HG03175 (cell line): ENCODE results near the gene FARSA.
"Not testable (repeated sequence)": the region's sequence is repeated elsewhere in the genome, so short reads cannot be mapped to it uniquely, and the experiment has no call there.

ENCODE experiments used
- ATAC-seq: cut with Tn5 transposase; IDR thresholded peaks from one replicate; pipeline ENCODE4 v1.9.1; 2021; ENCODE audit warnings: mild to moderate bottlenecking, moderate library complexity; ENCODE audit not compliant: unreplicated experiment

The FARSA gene

DNA sequence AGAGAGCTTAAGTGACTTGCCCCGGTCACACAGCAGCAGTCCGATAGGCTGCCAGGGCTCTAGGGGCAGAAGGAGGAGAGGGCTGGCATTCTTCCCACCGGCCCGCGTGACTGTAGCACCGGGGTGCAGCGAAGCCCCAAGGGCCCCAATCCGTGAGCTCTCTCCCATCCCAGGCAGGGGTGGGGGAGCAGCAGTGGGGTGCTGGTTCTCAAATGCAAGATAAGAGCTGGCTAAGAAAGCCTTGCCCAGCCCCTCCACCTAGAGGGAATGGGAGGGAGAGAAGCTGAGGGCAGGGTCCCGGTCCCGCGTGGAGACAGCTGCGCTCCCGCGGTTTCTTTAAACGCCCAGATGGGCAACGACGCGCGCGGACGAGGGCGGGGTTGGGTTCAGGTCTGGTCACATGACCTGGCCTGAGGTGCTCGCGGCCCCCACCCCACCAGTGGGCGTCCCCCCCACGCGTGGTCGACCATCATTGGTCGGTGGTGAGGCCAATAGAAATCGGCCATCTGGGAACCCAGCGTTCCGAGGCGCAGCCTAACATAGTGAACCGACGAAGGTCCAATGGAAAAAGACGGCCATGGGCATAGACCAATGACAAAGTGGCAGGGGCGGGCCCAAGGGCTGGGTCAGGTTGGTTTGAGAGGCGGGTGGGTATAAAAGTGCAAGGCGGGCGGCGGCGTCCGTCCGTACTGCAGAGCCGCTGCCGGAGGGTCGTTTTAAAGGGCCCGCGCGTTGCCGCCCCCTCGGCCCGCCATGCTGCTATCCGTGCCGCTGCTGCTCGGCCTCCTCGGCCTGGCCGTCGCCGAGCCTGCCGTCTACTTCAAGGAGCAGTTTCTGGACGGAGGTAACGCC, 4.6 kb upstream of the FARSA start, which contains the start of gene CALR:
TSS of gene CALR (plus strand) at position 683 of the 852 bp plus-strand sequence. CDS start at position 754, 71 bp downstream.
- peak; percentile 88 for ATAC-seq

DNA sequence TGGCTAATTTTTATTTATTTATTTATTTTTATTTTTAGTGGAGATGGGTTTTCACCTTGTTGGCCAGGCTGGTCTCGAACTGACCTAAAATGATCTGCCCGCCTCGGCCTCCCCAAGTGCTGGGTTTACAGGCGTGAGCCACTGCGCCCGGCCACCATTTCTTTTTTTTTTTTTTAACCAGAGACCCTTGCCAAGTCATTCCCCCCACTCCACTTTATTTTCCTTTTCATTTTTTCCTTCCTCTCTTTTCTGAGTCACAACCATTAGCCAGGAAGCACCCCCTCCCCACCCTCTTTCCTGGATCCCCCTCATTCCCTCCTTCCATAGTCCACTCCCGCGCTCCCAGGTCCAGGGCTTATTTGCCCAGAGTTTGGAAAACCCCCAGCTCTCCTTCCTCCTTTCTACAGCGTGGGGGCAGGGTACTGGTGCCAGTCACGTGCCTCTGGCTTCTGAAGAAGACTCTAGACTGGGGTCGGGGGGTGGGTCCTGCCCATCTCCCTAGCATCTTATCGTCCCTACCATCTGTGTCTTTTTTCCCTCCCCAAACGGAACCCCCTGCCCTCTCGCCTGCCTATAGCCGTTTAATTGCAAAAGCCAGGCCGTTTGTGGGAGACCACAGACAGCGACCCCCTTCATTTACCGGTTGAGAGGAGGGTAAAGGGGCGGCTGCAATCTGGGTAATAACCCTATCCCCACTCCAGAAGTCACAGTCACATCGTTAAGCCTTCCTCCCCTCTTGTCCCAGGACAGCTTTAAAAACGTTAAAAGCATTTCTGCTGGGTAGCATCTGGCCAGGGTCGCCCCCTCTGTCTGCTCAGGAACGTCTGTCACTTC, 3.8 kb upstream of the FARSA start:
- ATAC-seq = no peak

DNA sequence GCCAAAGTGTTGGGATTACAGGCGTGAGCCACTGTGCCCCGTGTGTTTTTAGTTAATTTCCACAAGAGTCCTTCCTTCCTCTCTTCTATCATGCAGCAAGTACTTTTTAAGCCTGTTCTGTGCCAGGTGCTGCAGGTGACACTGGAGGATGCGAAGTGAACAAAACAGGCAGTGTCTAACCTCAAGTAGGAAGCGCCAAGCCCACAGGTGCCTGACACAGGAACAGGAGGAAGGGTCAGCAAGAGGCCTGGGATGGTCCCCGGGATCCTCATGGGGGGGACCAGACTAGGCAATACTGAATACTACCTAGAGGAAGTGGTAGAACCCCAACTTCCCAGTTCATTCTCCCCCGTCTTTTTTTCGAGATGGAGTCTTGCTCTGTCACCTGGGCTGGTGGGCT, 3.1 kb upstream of the FARSA start:
- no peak for ATAC-seq

DNA sequence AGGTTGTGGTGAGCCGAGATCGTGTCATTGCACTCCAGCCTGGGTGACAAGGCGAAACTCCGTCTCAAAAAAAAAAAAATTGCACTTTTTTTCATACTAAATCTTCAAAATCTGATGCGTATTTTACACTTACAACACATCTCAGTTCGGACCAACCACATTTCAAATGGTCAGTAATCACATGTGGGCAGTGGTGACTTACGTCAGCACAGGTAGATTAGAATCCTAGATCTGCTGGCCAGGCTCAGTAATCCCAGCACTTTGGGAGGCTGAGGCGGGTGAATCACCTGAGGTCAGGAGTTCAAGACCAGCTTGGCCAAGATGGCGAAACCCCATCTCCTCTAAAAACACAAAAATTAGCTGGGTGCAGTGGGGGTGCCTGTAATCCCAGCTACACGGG, 1.6 kb upstream of the FARSA start:
- no peak for ATAC-seq

DNA sequence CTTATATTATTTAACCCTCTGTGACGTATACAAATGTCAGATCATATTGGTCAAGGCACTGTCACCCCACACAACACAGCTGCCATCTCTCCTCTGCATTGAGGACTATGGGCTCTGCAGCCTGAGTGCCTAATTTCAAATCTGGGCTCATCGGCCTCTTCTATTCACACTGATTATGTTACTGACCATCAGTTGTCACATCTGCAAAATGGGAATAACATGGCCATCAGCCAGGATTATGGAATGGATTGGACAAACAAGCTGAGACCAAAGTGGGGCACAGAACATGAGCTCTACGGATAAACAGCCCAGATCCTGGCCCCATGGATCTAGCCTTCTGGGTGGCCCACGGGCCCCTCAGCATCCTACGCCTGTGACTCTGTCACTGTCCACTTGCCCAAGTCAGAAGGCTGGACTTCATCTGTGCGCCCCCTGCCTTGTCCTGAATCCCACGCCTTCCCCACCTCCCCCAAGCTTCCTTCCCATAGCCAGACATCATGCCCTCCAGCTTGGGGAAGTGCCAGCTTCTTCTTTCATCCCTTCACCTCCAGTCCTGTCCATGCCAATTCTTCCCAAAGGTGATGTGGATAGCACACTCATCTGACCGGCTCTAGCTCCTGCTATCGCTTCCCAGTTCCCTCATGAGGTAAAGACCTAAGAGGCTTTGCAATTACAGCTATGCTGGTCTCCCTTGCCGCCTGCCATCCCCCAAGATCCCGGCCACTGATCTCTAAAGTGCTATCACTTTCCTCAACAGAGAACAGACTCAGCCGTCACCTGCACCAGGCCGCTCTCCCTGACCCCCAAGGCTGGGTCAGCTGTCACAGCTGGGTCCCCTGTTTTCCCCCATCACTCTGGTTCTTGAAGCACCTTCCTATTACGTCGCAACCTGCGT, 872 bp downstream of the FARSA start:
- no peak for ATAC-seq

DNA sequence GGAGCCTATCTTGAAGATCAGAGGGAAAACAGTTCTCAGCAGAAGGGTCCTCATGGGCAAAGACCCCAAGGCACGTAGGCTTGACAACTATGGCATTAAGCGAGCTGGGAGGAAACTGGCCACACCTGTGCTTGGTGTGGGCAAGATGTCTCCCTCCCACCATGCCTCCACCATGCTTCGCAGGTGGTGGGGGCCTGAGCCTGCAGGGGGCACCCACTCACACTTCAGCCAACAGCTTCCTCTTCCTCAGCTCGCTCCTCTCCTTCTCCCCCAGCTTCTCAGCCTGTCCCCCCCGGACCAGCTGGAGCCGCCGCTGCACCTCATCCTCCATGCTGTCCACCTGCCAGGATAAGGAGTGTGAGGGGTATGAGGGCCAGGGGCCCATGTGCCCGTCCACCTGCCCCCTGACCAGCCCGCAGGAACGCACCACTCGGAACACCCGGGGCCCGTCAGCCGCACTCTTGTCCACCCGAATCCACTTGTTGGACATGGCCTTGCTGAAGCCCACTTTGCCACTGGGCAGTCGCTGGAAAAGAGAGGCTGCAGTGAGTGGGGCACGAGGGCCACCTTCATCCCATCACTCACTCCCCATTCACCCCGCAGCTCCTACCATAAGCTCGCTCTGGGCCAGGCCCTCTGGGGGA, 3.4 kb downstream of the FARSA start:
- ATAC-seq = no peak

DNA sequence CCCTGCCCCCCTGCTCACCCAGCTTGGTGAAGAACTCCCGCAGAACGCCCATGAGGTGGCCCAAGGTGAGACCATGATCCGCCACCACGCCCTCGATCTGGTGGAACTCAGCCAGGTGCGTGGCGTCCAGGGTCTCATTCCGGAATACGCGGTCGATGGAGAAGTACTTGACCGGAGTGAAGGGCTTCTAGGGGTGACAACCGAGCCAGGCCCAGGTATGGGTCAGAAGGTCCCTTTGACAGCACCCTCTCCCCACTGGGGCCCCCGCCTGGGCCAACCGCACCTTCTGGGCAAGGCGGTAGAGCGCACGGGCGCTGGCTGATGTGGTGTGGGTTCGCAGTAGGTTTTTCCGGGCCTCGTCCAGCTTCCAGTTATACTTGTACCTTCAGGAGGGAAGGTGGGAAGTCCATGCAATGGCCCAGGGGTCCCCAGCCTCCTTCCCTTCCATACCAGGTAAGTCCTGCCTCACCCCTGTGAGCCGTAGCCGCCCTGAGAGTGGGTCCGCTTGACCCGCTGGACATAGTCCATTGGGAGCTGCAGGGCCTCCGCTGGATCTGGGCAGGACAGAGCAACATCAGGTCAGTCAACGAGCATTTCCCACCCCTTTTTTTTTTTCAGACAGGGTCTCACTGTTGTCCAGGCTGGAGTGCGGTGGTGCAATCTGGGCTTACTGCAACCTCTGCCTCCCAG, 8.7 kb downstream of the FARSA start:
- ATAC-seq = no peak

DNA sequence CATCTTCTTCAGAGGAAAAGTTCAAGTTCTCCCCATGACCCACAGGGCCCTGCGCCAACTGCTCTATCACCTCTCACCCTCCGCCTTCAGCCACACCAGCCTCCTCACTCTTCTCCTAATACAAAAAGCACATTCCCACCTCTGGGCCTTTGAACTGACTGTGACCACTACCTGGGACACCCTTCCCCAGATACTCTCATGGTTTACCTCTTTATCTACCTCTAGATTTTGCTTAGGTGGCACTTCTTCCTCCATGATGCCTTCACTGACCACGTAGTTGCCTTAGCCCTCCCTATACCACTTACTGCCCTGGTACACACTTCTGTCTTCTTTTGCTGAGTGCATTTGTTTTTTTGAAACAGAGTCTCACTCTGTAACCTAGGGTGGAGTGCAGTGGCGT, 10.6 kb downstream of the FARSA start:
- ATAC-seq = no peak

DNA sequence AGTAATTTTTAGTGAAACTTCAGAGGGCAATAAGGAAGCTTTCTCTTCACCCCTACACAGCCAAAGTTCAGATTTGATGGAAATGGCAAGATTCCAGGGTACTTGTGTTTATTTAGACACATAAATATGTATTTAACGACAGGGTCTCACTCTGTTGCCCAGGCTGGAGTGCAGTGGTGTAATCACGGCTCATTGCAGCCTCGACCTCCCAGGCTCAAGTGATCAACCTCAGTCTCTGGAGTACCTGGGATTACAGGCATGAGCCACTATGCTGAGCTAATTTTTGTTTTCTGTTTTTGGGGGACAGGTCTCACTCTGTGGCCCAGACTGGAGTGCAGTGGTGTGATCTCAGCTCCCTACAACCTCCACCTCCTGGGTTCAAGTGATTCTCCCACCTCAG, 12.5 kb downstream of the FARSA start:
- ATAC-seq = no peak

DNA sequence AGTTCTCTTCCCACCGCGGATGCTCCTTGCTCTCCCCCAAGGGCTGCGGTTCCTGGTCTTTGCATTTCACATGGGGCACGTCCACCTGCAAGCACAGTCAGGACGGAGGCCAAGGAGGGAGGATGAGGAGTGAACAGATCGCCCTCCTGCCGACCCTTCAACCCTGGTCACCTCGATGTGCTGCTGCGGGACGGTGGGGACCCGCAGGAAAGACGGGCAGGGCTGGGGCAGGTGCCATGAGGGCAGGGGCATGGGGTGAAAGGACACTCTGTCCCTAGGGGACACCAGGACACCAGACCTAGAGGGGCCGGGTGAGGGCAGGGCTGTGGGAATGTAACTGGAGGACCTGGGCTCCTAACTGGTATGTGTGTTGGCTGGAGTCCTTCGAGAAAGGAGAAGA, 15.3 kb downstream of the FARSA start:
- ATAC-seq = no peak

DNA sequence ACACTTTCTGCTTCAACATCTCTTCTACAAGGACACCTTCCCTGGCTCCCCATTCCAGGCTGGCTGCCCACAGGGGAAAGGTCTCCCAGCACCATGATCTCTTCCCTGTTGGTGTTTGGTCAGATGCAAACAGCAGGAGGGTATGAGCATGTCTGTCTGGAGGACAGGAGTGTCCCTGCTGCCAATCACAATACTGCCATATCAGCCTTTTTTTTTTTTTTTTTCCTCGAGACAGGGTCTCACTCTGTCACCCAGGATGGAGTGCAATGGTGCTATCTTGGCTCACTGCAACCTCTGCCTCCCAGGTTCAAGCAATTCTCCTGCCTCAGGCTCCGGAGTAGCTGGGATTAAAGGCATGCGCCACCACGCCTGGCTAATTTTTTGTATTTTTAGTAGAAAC, 17.7 kb downstream of the FARSA start:
- ATAC-seq = not testable (repeated sequence)

DNA sequence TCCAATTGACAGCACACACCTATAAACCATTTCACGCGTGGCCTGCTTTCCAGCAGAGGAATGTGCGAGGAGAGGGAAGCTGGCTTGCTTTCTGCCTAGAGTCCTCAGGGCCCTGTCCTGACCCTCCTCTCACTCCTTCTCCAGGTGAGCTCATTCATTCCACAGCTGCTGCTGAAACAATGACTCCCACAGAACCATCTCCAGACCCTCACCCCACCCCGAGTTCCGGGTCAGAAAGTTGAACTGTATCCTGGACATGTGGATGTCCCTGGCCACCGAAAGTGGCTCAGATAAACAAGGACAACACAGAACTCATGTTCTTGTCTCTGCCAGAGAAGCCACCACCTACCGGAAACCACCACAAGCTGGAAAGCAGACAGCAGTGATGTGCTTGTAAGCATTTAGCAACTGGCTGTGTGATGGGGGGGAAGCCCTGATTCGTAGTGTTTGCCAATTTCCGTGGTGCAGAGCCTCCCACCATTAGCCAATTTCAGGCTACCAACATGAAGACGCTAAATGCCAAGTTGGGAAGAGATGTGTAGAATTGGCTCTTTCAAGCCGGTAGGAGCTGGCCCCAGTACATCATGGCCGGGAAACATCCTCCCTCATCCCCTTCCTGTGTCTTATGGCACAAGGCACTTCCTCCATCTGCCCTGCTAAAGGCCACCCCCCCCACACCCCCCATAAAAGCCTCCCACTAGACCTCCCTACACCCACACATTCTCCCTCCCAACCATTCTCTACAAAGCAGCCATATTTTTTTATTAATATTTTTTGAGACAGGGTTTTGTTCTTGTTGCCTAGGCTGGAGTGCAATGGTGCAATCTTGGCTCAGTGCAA, 19.4 kb downstream of the FARSA start:
- no peak for ATAC-seq

DNA sequence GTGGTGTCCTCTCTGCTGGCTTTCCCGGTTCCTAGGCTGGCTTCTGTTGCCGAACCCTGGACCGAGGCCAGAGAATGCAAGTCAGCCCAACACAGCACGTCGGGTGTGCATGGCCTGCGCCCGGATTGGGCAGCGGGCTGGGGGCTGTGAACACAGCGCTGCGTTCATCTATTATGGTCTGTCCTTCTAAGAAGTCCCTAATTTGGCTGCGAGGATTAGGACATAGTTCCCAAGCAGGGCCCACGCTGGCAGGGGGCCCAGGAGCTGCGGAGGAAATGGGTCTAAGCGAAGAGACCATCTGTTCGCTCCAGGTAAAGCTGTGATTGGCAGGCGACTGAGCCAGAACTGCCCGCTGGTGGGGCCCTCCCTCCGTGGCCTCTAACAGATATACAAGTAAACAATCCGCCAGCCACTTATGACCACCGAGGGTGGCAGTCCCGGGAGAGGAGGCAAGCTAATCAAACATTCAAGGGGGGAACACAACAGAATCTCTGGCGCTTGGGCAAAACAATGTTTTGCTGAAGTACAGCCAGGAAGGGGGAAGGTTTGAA, 20.4 kb downstream of the FARSA start:
- ATAC-seq = no peak

DNA sequence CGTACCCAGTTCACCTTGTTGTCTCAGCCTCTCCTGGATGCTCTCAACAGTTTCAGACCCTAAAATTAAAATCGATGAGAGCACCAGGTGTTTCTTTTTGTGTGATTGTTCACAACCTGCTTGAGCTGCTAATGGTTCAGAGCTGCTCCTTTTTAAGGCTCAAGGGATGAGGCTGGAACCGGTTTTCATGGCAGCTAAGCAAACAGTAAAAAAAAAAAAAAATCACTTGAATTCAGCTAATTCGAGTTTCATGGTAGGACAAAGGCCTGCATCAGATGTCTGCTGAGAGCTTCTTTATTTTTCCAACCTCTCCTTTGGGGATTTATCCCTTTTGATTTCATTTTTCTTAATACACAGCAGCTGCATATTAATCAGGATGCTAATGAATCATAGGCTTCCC, 20.9 kb downstream of the FARSA start:
- ATAC-seq = no peak

DNA sequence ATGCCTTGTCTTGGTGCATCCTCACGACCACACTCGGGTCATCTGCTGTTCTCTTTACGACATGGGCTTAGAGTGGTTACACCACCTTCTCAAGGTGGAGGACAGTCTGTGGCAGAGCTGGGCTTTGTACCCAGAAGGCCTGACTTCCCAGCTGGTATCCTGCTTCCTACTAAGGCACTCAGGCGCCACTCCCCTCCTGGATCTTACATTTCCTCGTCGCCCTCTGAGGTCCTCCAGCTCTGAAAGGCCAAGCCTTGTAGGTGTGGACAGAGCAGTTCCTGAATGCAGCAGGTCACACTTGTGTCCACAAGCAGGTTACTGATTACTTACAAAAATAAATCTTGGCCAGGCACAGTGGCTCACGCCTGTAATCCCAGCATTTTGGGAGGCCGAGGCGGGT, 26.3 kb downstream of the FARSA start:
- no peak for ATAC-seq

DNA sequence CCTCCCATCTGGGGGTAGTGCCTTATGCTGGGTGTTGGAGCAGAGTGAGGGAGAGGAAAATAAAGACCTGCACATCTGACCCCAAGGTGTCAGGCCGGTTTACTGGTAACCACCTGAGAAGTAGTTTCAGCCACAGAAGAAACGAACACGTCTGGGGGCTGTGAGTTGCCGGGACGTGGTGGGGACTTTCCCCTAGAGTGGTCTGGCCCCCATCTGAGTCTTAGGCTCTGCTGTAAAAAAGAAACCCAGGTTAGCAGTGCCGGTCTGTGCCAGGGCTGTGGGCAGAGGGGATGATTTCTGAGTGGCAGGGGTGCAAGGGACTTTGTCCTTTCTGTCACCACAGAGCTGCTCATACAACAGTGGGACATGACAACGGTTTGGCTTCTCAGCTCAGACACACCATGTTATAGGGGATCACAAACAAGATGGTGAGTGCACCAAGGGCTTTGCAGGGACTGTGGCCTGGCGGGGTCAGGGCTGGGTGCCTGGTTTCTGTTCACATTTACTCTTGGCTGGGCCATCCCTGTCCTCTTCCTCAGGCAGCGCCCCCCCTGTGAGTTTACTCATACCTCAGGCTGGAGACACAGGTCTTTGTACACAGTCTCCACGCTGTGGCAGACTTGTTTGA, 33.5 kb downstream of the FARSA start:
- ATAC-seq = peak; percentile 77

DNA sequence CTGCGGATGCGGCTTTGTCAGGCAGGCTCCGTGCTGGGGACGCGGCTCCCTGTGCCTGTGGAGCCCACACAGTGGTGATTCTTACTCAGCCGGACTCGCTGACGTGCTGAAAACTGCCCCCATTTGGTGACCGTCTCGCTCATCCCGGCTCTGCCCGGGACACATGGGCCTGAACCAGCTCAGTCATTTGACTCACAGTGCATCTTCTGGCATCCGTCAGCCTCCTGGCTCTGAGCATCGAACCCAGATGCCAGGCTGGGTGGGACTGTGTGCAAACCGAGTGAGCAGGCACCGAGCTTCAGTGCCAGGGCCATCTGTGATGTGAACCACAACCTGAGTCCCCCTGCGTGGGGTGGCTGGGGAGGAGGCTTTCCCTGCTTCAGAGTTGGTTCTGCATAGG, 37.1 kb downstream of the FARSA start:
- ATAC-seq = no peak

DNA sequence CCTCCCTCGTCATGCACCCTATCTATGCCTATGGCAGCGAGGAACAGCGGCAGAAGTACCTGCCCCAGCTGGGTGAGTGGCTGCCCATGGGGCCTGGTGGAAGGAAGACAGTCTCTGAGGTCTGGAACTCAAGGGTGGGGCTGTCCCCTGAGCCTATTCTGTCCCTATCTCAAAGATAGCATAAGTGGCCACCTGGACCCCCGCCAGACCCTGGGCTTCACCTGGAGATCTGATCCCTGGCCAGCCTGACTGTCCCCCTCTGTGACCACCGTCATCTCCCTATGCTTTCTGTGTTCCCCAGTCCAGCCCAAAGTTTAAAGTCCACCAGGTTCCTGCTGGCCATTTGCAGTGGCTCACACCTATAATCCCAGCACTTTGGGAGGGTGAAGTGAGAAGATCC, 39.9 kb downstream of the FARSA start:
- ATAC-seq = no peak
